HL-60 (cell line): ENCODE results near the gene MDGA2.

Experiments
- CTCF ChIP-seq: IDR thresholded peaks from one replicate; pipeline ENCODE4 v1.5.1; 2011; ENCODE audit warnings: low read length, control low read depth, inconsistent platforms; ENCODE audit not compliant: insufficient read depth
- POLR2AphosphoS5 ChIP-seq: IDR thresholded peaks from 2 replicates; pipeline ENCODE4 v1.6.1; 2012; ENCODE audit warnings: low read depth
- TF ChIP-seq, protein P1 (sequence below): IDR thresholded peaks from 2 replicates; pipeline ENCODE4 v1.6.1; 2012; ENCODE audit warnings: low read depth; ENCODE audit not compliant: insufficient replicate concordance

DNA sequence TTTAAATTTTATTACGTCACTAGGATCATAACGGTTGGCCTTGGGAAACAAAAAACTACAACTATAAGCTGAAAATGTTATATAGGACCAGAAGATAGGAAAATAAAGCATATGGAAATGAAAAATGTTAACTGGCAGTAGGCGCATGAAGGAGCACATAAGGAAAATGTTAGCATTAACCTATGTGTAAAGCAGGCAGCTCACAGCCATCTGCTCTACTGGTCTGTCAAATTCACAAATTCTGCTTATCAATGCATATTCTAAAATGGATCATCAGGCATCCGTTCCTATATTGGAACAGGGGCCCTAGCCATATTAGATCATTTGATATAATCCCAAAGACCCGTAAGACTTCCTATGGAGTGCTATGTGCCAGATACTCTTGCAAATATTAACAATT lies 263.9 kb downstream of the MDGA2 start:
- TF ChIP-seq CTCF = no peak
- TF ChIP-seq, protein P1, sequence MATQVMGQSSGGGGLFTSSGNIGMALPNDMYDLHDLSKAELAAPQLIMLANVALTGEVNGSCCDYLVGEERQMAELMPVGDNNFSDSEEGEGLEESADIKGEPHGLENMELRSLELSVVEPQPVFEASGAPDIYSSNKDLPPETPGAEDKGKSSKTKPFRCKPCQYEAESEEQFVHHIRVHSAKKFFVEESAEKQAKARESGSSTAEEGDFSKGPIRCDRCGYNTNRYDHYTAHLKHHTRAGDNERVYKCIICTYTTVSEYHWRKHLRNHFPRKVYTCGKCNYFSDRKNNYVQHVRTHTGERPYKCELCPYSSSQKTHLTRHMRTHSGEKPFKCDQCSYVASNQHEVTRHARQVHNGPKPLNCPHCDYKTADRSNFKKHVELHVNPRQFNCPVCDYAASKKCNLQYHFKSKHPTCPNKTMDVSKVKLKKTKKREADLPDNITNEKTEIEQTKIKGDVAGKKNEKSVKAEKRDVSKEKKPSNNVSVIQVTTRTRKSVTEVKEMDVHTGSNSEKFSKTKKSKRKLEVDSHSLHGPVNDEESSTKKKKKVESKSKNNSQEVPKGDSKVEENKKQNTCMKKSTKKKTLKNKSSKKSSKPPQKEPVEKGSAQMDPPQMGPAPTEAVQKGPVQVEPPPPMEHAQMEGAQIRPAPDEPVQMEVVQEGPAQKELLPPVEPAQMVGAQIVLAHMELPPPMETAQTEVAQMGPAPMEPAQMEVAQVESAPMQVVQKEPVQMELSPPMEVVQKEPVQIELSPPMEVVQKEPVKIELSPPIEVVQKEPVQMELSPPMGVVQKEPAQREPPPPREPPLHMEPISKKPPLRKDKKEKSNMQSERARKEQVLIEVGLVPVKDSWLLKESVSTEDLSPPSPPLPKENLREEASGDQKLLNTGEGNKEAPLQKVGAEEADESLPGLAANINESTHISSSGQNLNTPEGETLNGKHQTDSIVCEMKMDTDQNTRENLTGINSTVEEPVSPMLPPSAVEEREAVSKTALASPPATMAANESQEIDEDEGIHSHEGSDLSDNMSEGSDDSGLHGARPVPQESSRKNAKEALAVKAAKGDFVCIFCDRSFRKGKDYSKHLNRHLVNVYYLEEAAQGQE = no peak
- TF ChIP-seq POLR2AphosphoS5 = no peak
